NCI-H2227 (cell line): ENCODE results near the gene EMB.
"Not testable (repeated sequence)": the region's sequence is repeated elsewhere in the genome, so short reads cannot be mapped to it uniquely, and the experiment has no call there.

Experiments used
- DNase-seq: peaks from one replicate; lab custom pipeline; 2025; ENCODE audit not compliant: unreplicated experiment; lab: John Stamatoyannopoulos, UW

Gene EMB

GRCh38 chr5:50421184-50421950, 19.7 kb downstream of the EMB start:
- not testable (repeated sequence) for DNase-seq

- no peak for DNase-seq
Measured at GRCh38 chr5:50420343-50420935, 20.6 kb downstream of the EMB start.

GRCh38 chr5:50419656-50420055, 21.4 kb downstream of the EMB start:
- not testable (repeated sequence) for DNase-seq

GRCh38 chr5:50416637-50417036, 24.5 kb downstream of the EMB start:
- not testable (repeated sequence) for DNase-seq

GRCh38 chr5:50415912-50416311, 25.2 kb downstream of the EMB start:
- no peak for DNase-seq

GRCh38 chr5:50410932-50411331, 30.2 kb downstream of the EMB start:
- not testable (repeated sequence) for DNase-seq

GRCh38 chr5:50406877-50407276, 34.2 kb downstream of the EMB start:
- no peak for DNase-seq

- no peak for DNase-seq
Measured at GRCh38 chr5:50401336-50401735, 39.8 kb downstream of the EMB start.

- not testable (repeated sequence) for DNase-seq
Measured at GRCh38 chr5:50393925-50394609, 47.0 kb downstream of the EMB start.

GRCh38 chr5:50392289-50392688, 48.8 kb downstream of the EMB start:
- DNase-seq, result not testable (repeated sequence)

- not testable (repeated sequence) for DNase-seq
Measured at GRCh38 chr5:50384381-50384780, 56.7 kb downstream of the EMB start.

- not testable (repeated sequence) for DNase-seq
Measured at GRCh38 chr5:50376696-50377095, 64.4 kb downstream of the EMB start.

- DNase-seq, result not testable (repeated sequence)
Measured at GRCh38 chr5:50369287-50370033, 71.6 kb downstream of the EMB start.

- no peak for DNase-seq
Measured at GRCh38 chr5:50365426-50366251, 75.4 kb downstream of the EMB start.

- DNase-seq, result not testable (repeated sequence)
Measured at GRCh38 chr5:50364535-50365309, 76.4 kb downstream of the EMB start.

GRCh38 chr5:50359187-50359586, 81.9 kb downstream of the EMB start:
- no peak for DNase-seq

- DNase-seq, result no peak
Measured at GRCh38 chr5:50352382-50352781, 88.7 kb downstream of the EMB start.
